RWPE1 (cell line): Measurements from ENCODE around the gene EMP2.

Experiments
- CTCF ChIA-PET: fragments of 350-600 bp; sonication (Branson Sonifier 250); formaldehyde crosslinking; extraction: SDS; loops from one replicate; lab custom pipeline; 2021; lab: Yijun Ruan, JAX
- POLR2A ChIA-PET: fragments of 400-600 bp; formaldehyde crosslinking; extraction: SDS; loops from one replicate; lab custom pipeline; 2020; ENCODE audit warnings: antibody characterized with exemption; ENCODE audit not compliant: low non-redundant PET; lab: Yijun Ruan, JAX
- DNase-seq: peaks from one replicate; pipeline ENCODE4 v3.0.0; 2012; ENCODE audit warnings: low spot score
- H3K27ac ChIP-seq: fragments of 450-650 bp; 2 replicates; pipeline ENCODE4 v1.5.1; 2017
- CTCF ChIP-seq: fragments of 450-650 bp; conservative IDR thresholded peaks from 2 replicates; pipeline ENCODE4 v1.5.1; 2017; ENCODE audit warnings: low read depth, mild to moderate bottlenecking

Gene EMP2

DNA sequence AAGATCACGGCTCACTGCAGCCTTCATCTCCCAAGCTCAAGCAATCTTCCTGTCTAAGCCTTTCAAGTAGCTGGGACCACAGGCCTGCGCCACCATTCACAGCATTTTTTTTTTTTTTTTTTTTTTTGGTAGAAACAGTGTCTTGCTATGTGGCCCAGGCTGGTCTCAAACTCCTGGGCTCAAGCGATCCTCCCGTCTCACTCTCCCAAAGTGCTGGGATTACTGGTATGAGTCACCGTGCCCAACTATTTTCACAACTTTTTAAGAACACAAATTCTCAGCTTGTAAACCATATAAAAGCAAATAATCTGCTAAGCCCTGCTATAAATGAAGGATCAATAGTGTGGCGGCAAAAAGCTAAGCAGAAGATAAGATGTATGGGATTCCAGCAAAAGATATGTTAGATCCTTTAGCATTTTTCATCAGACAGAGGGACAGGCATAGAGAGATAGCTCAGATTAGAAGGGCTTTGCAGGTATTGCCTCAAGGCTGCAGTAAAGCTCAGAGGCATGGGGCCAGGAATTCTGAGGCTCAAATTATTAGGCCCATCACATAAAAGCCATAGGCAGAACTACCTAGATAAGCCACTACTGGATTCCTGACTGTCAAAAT lies 55.1 kb downstream of the EMP2 start:
- DNase-seq = no peak
- TF ChIP-seq CTCF = no peak
- CTCF ChIA-PET = interaction anchor here (0.6 to 0.9 kb wide), 4 partner anchors 10 to 143 kb away, joined by 3 to 5 read pairs (median 3); no protein-coding TSS in a partner anchor
- POLR2A ChIA-PET = no interaction called here
- no peak overlapping the region for H3K27ac ChIP-seq

DNA sequence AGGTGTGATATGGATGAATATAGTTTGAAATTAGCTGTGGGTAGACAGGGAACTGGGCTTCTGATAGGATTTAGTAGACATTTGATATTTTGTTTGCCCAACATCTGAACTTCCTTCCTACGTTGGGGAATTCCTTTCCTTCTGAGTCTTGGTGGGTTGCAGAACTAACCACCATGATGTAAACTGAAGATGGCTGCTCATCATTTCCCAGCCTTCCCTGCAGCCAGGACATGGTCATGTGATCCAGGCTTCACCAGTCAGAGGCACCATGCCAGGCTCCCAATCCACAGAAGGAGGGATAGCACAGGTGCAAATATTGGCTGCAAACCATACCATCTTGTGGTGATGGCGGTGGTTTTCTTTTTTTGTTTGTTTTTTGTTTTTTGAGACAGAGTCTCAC lies 57.4 kb downstream of the EMP2 start:
- no peak for TF ChIP-seq CTCF
- no peak for DNase-seq
- no peak overlapping the region for H3K27ac ChIP-seq
- POLR2A ChIA-PET = interaction anchor here (0.6 kb wide), 1 partner anchor 56 kb away, joined by 9 read pairs; no protein-coding TSS in a partner anchor
- CTCF ChIA-PET = interaction anchor here (0.6 to 1.1 kb wide), 4 partner anchors 8 to 213 kb away, joined by 3 to 6 read pairs (median 4); partner anchors contain the start of gene TEKT5

- ChIA-PET CTCF (interaction anchor here (0.5 to 1.0 kb wide), 6 partner anchors 12 to 714 kb away, joined by 3 read pairs; no protein-coding TSS in a partner anchor), POLR2A (no interaction called here)
- H3K27ac ChIP-seq = no peak overlapping the region
- peak; percentile 65 for TF ChIP-seq CTCF
- DNase-seq = peak; percentile 57
Measured at GRCh38 chr16:10521681-10522274, 58.6 kb downstream of the EMP2 start.

GRCh38 chr16:10520869-10521578 lies 59.4 kb downstream of the EMP2 start:
- POLR2A ChIA-PET = no interaction called here
- no peak overlapping the region for H3K27ac ChIP-seq
- TF ChIP-seq CTCF = no peak
- CTCF ChIA-PET = interaction anchor here (0.6 to 1.0 kb wide), 6 partner anchors 20 to 1248 kb away, joined by 3 read pairs; no protein-coding TSS in a partner anchor
- DNase-seq = no peak

DNA sequence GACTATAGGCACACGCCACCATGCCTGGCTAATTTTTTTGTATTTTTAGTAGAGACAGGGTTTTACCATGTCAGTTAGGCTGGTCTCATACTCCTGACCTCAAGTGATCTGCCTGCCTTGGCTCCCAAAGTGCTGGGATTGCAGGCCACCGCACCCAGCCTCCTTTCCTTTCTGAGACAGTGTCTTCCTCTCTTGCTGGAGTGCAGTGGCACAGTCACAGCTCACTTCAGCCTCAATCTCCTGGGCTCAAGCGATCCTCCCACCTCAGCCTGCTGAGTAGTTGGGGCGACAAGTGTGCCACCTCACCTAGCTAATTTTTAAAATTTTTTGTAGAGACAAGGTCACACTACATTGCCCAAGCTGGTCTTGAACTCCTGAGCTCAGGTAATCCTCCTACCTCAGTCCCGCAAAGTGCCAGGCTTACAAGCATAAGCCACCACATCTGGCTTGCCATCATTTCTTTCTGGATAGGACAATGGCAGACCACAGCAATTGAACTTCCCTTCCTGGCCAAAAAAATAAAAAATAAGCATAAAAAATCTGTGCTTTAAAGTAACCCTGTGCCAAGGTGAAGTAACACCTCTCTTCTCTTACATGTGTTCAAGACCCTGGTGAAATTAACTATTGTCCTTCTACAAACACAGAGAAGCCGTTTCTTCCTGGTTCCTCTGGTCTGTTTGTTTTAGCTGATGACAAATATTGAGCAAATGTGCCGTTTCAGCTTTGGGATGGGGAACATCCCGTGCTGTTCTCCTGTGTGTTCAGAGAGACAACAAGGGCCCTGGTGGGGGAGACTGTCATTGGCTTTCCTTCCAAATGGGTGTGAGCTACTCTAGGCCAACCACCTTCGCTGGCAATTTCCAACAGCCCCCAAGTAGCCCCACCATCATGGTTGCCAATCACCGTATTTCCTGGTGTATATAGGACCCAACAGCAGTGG lies 60.2 kb downstream of the EMP2 start:
- no peak overlapping the region for H3K27ac ChIP-seq
- no peak for TF ChIP-seq CTCF
- POLR2A ChIA-PET = no interaction called here
- CTCF ChIA-PET = interaction anchor here (0.7 kb wide), 1 partner anchor 1247 kb away, joined by 3 read pairs; no protein-coding TSS in a partner anchor
- no peak for DNase-seq
